ENCODE results near the gene TRAK1.
"Not testable (repeated sequence)": the region's sequence is repeated elsewhere in the genome, so short reads cannot be mapped to it uniquely, and the experiment has no call there.

The TRAK1 gene

DNA sequence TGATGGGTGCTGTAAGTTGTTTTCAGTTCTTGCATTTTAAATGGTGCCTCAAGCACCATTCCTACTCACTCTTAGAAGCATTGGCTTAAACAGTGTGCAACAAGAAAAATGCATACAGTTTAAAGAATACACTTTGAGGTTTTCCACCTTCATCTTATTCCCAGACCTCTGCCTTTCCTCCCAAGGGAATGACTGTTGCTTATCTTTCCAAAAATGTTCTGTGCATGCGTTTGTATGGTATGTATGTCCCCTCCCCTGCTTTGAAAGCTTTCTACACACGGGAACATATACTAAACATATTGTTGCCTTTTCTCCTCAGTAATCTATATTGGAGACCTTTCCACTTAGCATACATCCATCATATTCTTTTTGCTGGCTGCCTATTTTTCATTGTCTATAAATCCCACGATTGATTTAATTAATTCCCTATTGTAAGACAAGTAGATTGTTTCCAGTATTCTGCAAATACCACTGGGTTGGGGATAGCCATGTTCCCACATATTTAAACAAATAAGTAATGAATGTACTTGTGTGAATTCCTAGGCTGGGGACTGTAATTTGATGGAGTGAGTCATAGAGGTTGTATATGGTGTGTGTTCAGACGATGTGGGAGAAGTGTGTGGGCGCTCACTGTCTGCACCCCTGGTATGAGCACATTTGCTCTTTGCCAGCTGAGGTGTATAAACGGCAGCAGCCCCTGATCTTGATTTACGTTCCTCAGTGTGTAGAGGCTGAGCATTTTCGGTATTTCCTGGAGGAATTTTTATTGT lies 5.8 kb downstream of the TRAK1 start:
- no peak for DNase-seq (ENCODE audit: low read depth in 1 of 2, low spot score in 1 of 2)

DNA sequence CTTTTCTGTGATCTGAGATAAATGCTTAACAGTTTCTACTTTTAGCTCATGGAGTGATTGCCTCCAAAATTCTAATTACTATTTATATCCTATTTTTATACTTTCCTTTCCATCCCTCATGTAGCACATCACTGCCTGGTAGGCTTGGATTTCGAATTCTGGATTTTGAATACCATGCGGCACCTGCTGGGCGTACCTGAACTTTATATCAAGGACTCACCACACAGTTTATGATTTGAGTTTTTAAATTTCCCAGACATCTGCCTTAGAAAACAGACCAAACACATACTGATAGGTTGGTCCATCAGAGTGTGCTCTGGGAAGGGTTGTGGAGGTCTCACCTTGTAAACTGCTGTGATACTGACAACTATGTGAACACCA lies 6.4 kb downstream of the TRAK1 start:
- DNase-seq (ENCODE audit: low read depth in 1 of 2, low spot score in 1 of 2): no peak

DNA sequence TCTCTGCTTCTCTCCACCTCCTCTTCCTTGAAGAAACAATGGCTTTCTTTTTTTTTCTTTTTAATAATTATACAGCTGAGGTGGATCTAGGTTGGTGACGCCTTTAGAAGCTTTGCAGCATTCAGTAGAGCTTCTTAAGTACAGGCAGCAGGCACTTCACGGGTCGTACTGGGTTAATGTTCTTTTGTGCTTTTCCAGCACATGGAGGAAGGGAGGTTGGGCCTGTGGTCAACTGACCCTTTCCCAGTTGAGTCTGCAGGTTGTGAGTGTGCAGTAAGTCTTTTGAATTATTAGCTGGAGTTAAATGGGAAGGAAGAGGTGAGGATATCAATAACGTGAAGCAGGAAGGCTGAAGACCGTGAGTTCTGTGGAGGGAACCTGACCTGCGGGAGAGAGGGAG lies 7.0 kb downstream of the TRAK1 start:
- no peak for DNase-seq (ENCODE audit: low read depth in 1 of 2, low spot score in 1 of 2)

DNA sequence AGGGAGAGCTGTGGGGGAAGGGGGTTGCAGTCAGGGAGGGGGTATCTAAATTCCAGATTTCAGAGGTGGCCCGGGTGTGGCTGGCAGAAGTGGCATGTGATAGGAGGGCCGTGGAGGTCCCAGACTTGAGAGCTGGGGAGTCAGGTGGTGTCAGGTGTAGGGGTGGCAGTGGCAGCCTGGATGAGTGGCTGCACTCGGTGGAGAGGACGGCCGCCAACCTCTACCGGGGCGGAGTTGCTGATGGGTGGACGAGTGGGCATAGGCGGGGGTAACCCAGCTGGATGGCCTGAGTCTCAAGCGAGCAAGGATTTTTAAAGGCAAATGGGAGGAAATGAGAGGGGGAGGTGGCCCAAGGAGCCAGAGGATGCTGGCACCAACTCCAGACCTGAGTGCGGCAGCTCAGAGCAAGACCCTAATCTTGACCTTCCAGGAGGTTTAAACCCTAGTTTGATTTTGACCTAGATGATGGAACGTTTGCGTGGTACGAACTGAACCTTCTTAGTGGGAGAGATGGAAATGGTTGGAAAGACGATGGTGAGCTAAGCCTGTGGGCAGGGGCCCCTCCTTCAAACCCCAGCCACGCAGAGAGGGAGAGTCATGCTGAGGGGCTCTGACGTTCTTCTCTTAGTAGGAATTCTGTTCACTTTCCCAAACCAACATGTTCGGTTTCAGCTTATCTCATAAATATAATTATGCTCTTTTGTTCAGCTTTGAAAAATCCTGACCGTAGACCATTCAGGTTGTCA lies 8.0 kb downstream of the TRAK1 start:
- no peak for DNase-seq (ENCODE audit: low read depth in 1 of 2, low spot score in 1 of 2)

DNA sequence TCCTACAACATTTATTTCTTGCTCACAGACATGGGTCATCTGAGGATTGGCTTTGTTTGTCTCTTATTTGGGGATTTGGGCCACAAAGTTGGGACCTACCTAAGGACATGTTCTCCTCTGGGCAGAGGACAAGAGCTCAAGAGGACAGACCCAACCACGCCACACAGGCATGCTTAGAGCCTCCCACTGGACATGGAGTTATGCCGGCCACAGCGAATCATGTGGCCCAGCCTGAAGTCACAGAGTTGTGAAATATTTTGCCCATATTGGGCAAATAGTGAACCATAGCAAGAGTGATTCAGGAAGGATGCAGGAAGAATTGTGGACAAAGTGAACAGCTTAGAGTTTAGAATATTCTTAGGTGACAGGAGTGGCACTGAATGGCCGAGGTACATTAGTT lies 9.9 kb downstream of the TRAK1 start:
- DNase-seq (ENCODE audit: low read depth in 1 of 2, low spot score in 1 of 2): no peak

DNA sequence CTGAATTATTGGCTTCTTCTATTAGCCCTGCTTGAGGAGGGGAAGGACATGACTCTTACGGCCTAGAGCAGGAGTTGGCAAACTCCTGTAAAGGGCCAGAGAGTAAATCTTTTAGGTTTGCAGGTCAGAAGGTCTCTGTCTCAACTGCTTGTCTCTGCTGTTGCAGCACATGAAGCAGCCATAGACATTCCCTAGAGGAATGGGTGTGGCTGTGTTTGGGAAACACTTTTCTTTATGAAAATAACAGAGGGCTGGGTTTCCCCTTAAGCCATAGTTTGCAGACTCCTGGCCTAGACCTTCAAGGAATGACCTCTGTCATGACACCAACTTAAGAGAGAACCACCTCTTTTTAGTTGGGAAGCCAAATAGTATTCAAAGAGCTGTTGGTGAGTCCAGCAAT lies 10.3 kb downstream of the TRAK1 start:
- no peak for DNase-seq (ENCODE audit: low read depth in 1 of 2, low spot score in 1 of 2)

DNA sequence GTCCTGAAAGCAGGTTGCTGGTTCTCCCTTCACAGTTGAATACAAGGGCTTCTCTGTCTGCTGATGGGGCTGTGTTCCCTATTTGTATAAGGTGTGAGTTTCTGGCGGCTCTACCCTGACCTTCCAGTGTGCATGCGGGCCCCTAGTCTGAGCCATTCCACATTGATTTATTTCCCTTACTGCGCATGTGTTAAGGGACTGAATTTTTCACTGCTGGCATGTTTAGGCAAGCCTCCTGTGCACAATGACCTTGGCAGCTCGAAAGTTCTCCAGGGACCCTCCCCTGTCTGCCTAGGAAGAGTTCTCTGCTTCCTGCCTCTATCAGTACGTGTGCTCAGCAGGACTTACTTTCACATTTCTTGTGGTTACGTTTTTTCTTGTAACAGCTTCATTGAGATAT lies 11.4 kb downstream of the TRAK1 start:
- no peak for DNase-seq (ENCODE audit: low read depth in 1 of 2, low spot score in 1 of 2)

DNA sequence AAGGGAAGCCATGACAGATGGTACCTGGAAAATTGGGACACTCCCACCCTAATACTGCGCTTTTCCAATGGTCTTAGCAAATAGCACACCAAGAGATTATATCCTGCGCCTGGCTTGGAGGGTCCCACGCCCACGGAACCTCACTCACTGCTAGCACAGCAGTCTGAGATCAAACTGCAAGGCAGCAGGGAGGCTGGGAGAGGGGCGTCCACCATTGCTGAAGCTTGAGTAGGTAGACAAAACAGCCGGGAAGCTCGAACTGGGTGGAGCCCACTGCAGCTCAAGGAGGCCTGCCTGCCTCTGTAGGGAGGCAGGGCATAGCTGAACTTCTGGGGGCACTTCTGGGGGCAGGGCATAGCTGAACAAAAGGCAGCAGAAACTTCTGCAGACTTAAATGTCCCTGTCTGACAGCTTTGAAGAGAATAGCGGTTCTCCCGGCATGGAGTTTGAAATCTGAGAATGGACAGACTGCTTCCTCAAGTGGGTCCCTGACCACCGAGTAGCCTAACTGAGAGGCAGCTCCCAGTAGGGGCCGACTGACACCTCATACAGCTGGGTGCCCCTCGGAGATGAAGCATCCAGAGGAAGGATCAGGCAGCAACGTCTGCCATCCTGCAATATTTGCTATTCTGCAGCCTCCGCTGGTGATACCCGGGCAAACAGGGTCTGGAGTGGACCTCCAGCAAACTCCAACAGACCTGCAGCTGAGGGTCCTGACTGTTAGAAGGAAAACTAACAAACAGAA lies 12.9 kb downstream of the TRAK1 start:
- not testable (repeated sequence) for DNase-seq (ENCODE audit: low read depth in 1 of 2, low spot score in 1 of 2)

DNA sequence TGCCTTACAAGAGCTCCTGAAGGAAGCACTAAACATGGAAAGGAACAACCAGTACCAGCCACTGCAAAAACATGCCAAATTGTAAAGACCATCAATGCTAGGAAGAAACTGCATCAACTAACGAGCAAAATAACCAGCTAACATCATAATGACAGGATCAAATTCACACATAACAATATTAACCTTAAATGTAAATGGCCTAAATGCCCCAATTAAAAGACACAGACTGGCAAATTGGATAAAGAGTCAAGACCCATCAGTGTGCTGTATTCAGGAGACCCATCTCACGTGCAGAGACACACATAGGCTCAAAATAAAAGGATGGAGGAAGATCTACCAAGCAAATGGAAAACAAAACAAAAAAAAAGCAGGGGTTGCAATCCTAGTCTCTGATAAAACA lies 14.8 kb downstream of the TRAK1 start:
- not testable (repeated sequence) for DNase-seq (ENCODE audit: low read depth in 1 of 2, low spot score in 1 of 2)

DNA sequence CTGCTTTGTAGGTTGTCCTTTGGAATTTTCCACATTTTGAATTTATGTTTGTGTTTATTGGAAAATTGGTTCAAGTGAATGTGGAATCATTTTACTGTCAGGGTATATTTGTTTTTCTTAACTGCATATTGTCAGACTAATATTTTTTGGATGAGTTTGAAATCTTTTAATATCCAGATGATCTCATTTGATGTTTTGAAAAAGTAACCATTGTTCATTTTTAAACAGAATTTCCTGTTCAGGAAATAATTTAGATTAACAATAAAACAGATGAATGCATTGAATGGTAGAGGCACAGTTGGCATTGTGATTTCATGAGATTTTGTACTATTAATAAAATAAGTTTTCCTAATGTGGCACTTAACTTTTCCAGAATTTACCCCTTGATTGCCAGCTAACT lies 15.5 kb downstream of the TRAK1 start:
- DNase-seq (ENCODE audit: low read depth in 1 of 2, low spot score in 1 of 2): no peak

DNA sequence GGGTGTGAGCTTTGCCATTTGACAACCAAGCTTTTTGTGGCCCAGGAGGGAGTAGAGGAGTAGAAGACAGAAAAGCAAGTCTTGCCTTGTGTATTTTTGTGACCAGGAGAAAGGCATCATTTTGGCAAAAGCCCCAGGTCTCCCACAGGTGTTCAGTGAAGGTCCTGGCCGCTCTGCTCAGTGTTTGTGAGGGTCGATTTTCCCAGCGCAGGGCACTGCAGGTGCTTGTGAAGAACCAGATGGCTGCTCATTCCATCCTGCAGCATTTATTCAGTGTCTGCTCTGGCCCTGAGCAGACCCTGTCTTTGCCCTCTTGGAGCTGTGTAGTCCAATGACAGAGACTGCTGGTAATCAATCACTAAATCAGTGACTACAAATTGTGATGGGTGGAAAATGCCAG lies 19.5 kb downstream of the TRAK1 start:
- DNase-seq (ENCODE audit: low read depth in 1 of 2, low spot score in 1 of 2): no peak

DNA sequence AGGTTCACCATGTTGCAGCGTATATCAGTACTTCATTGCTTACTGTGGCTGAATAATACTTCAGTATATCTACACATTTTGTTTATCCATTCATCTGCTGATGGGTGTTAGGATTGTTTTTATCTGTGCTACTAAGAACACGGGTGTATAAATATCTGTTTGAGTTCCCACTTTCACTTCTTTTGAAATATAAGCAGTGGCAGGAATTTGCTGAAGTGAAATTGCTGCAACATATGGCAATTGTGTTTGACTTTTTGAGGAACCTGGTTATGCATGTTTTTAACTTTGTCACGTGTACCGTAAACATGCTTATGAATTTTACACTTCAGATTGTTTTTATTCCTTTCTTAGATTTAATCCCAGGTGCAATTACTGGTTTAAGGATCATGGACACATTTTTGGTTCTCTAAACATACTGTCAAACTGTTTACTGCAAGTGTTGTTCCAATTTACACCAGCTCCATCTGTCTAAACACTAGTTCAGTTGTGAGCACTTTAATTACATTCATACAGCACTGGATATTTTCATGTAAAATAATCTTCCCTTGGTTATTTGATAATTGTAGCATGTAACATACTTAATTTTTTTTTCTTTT lies 23.1 kb downstream of the TRAK1 start:
- DNase-seq (ENCODE audit: low read depth in 1 of 2, low spot score in 1 of 2): no peak

DNA sequence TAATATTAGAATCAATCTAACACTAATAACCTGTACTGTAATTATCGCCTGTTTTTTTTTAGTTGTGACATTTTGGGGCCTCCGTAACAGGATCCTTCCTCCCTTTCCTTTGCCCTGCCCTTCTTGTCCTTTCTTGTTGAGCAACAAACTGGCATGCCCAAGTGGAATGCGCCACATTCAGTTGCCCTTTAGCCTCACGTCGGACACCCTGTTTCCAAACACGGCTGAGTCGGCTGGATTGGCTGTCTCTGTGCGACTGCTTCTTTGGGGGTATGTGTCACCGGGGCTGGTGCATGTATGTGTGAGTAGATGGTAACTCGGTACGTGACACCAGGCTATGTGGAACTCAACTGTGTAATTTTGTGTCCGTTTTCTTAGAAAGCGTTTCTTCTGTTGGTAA lies 24.1 kb downstream of the TRAK1 start:
- no peak for DNase-seq (ENCODE audit: low read depth in 1 of 2, low spot score in 1 of 2)

DNA sequence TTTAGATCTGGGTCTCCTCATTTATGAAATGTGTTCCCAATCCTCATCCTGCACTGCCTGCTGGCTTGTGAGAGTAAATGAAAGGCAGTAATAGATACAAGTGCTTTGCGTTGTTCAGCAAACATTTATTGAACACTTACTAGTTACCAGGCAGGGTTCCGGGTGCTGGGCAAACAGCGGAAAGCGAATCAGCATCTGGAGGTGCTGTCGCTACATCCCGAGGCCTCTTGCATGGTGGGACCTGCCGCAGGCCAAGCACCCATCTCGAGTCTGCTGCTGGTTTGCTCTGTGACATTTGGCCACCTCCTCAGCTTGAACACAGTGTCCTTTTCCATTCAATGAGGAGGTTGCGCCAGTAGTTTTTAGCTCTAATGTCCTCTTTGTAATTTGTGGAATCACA lies 24.8 kb downstream of the TRAK1 start:
- DNase-seq (ENCODE audit: low read depth in 1 of 2, low spot score in 1 of 2): no peak

DNA sequence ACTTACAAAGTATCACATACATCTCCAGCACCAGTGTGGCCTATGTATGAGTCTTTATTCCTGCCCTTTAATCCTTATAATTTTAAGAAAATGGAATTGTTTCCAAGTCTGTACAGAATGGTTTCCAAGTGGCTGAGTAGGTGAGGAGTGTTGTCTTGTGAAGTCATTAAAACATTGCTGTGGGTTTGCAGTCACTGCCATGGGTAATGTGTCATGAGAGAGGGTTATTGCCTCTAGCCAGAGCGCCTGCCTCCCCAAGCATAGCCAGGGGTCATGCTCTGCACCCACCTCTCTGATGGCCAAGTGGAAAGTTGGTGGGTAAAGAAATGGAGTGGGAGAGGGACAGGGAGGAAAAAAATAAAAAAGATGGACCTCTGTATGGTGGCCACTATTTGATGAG lies 25.3 kb downstream of the TRAK1 start:
- no peak for DNase-seq (ENCODE audit: low read depth in 1 of 2, low spot score in 1 of 2)

DNA sequence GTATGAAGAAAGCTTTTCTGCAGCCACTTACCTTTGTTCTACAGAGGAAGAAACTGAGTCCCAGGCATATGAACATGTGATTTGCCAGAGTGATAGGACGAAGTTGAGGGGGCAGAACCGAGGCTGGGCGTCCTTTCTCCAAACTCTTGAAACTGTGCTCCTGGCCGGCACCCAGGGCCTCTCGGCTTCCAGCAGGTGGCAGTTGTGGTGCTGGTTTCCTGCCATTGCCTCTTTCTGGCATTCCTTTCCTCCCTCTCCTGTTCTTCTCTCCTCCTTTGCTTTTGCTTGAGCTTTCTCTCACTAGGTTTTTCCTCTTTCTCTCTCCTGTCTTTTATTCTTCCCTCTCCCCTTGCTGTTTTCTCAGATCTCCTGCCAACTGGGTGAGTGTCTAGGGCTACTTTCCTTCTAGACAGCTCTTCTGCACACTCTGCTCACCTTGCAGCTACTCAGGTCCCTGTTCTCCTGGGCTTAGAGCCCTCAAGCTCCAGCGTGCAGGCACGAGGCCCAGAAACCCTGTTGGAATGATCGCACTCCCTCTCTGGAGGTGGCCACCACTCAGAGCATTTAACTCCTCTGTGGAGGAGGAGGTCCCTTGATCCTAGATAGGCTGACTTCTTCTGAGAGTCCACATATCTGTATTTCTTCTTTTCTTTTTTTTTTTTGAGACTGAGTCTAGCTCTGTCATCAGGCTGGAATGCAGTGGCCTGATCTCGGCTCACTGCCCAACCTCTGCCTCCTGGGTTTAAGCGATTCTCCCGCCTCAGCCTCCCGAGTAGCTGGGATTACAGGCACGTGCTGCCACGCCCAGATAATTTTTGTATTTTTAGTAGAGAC lies 26.2 kb downstream of the TRAK1 start:
- DNase-seq (ENCODE audit: low read depth in 1 of 2, low spot score in 1 of 2): no peak

DNA sequence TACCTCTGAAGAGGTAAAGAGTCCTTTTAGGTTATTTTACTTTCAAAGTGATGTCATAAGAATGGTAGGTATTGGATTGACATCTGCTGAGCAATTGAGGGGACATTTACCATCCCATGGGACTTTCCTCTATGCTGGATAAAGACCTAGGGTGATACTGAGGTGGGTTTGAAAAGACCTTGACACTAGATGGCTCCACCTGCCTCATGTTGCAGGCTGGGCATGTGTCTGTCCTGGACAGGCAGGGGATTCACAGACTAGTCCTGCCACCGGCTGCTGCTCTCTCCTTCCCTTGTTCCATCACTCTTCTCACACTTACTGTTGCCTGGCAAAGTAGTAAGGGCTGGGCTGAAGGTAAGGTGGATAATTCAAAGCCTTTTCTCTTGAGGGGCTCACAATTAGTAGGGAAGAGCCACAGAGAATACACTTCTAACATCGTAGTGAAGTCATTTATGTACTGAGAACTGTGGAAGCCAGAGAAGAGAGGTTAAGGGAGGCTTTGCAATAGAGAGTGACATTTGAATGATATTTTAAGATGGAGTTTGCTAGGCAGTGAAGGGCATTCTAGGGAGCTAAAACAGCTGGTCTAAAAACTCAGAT lies 27.7 kb downstream of the TRAK1 start:
- DNase-seq (ENCODE audit: low read depth in 1 of 2, low spot score in 1 of 2): no peak

DNA sequence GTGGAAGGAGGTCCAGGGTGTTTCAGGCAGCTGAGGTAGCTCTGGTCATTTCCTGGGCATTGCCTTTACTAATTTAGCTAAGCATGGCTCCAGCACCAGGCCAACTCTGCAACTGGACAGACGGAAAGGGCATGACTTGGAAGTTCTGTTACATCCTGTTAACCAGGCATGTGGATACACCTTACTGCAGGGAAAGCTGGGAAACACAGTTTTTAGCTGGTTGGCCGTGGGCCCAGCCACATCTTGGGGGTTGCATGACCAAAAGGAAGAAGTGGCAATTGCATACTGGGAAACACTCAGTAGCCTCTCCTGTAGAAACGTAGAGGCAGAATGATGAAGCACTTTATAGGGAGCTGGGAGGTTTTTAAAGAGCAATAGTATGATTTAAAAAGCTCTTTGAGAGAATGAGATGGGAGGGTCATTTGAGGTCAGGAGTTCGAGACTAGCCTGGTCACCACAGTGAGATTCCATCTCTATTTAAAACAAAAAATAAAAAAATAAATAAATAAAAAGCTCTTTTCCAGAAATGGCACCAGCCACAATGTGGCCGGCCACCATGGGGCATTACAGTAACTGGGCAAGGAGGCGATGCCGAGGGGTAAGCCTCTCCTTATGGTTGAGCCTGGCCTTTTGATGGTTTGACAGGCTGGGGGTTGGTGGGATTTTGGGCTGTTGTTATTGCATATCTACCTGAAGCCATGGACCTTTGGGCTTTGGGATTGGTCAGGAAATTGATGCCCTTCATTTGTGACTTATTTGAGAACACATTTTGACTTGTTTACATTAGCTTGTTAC lies 28.6 kb downstream of the TRAK1 start:
- DNase-seq (ENCODE audit: low read depth in 1 of 2, low spot score in 1 of 2): no peak

DNA sequence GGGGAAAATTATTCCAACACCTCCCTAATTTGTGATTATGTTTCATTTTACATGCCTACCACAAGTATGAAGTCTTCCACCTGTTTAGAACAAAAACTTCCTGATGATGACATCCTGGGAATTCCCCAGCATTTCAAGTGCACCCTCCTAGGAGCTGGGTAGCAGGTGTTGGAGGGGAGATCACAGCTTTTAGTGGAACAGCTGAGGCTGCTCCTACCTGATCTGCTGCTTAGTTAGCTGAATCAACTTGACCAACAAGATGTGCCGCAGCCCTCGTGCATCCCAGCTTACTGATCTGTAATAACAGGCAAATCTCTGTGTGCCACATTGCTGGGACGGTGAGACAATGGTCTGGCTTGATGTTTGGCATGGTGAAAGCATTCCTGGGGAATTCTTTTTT lies 29.7 kb downstream of the TRAK1 start:
- DNase-seq (ENCODE audit: low read depth in 1 of 2, low spot score in 1 of 2): no peak
